Caco-2 (cell line): ENCODE measurements around the gene ZNF319. TPM values are rescaled to one million over a fixed set of nuclear protein-coding genes. Genes with fewer than 3 reads are reported as not detected.

Source experiments
- BruUV-seq: library from RNA; stranded (reverse); fragments of 400-500 nt; replicated peaks from 2 replicates; lab custom pipeline; 2021; lab: Mats Ljungman, UMichigan
- CTCF ChIA-PET: fragments of 300-600 bp; sonication (Branson Sonifier 250); formaldehyde crosslinking; loops from one replicate; lab custom pipeline; 2022; ENCODE audit warnings: antibody characterized with exemption; lab: Charles Lee
- POLR2A ChIA-PET: fragments of 300-600 bp; sonication (Branson Sonifier 250); formaldehyde crosslinking; loops from one replicate; lab custom pipeline; 2022; ENCODE audit warnings: antibody characterized with exemption; lab: Charles Lee
- DNase-seq, 2 experiments: peaks; one replicate each; pipeline versions ENCODE4 v3.0.0 to v3.0.0-alpha.2; 2020 to 2022
- H3K27me3 ChIP-seq: replicated peaks from 2 replicates; pipeline ENCODE4 v1.6.0; 2011; ENCODE audit warnings: low read length; ENCODE audit not compliant: control insufficient read depth, insufficient read depth
- H3K36me3 ChIP-seq: 2 replicates; pipeline ENCODE4 v1.5.1; 2011; ENCODE audit warnings: low read length; ENCODE audit not compliant: control insufficient read depth, insufficient read depth
- H3K4me1 ChIP-seq: fragments of 250-450 bp; sonication (Bioruptor Pico); 2 replicates; pipeline ENCODE4 v1.5.1; 2020; ENCODE audit warnings: mild to moderate bottlenecking
- H3K4me3 ChIP-seq: 2 replicates; pipeline ENCODE4 v1.5.1; 2011; ENCODE audit warnings: low read depth, mild to moderate bottlenecking, control low read depth, low read length
- H3K9me3 ChIP-seq: fragments of 250-450 bp; sonication (Bioruptor Pico); 2 replicates; pipeline ENCODE4 v1.5.1; 2020; ENCODE audit warnings: mild to moderate bottlenecking, moderate library complexity
- H3K27ac Mint-ChIP-seq: one replicate; pipeline ENCODE4 v1.8.0; 2022; ENCODE audit warnings: mixed read lengths; ENCODE audit not compliant: unreplicated experiment
- H3K27me3 Mint-ChIP-seq: one replicate; pipeline ENCODE4 v1.8.0; 2022; ENCODE audit warnings: mixed read lengths; ENCODE audit not compliant: insufficient read depth, unreplicated experiment
- H3K36me3 Mint-ChIP-seq: one replicate; pipeline ENCODE4 v1.8.0; 2022; ENCODE audit warnings: mild to moderate bottlenecking, mixed read lengths; ENCODE audit not compliant: insufficient read depth, unreplicated experiment
- H3K4me1 Mint-ChIP-seq: one replicate; pipeline ENCODE4 v1.8.0; 2022; ENCODE audit warnings: low read depth, mixed read lengths; ENCODE audit not compliant: unreplicated experiment
- H3K4me3 Mint-ChIP-seq: one replicate; pipeline ENCODE4 v1.8.0; 2022; ENCODE audit warnings: mild to moderate bottlenecking, moderate library complexity, mixed read lengths; ENCODE audit not compliant: unreplicated experiment
- H3K9me3 Mint-ChIP-seq: one replicate; pipeline ENCODE4 v1.8.0; 2022; ENCODE audit warnings: mixed read lengths; ENCODE audit not compliant: unreplicated experiment
- CTCF ChIP-seq, 2 experiments: fragments of 200-600 bp in 1 of 2; IDR thresholded peaks; 1 replicate in 1 of 2; 2 replicates in 1 of 2; pipeline versions ENCODE4 v1.5.1 to v1.8.0; 2011 to 2022; ENCODE audit warnings: antibody characterized with exemption in 1 of 2, control low read depth in 1 of 2, inconsistent platforms in 1 of 2, low read depth in 1 of 2, low read length in 1 of 2, mild to moderate bottlenecking in 1 of 2, moderate library complexity in 1 of 2; ENCODE audit not compliant: insufficient read depth in 1 of 2, severe bottlenecking in 1 of 2, unreplicated experiment in 1 of 2
- intact Hi-C: fragments of 100-400 bp; cut with micrococcal nuclease; formaldehyde crosslinking; loops from one replicate; pipeline ENCODE4 v1.10.0; 2022; ENCODE audit not compliant: unreplicated experiment
- total RNA-seq: library from RNA; stranded (reverse); gene quantifications from 2 replicates; pipeline ENCODE4 v1.2.3, GENCODE V29; 2022

Gene ZNF319
- total RNA-seq, 1 experiment from 2014 or later = 16.3 TPM

DNA sequence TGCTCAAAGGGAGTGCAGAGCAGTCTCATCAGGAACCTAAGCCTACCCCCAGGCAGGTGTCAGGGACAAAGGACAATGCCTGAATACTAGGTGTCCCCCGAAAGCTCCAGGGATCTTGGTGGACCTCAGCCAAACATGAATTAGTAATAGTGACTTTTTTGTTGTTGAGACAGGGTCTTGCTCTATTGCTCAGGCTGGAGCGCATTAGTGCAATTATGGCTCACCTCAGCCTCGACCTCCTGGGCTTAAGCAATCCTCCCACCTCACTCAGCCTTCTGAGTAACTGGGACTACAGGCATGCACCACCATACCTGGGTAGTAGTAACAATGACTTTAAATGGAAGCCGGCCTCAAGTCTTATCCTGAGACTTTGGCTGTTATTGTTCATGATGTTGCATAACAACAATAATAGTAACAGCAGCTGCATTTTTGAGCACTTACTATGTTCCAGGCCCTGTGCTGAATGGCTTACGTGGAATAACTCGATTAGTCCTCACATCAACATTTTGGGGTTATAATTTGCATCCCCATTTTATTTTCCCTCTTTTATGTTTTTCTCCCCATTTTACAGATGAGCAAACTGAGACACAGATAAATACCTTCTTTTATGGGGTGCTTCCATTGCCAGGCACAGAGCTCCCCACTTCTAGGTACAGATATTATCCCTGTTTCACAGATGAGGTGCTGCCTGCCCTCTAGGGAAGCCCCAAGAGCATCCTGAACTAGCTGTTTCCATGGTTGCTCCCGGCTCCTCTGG lies 49.1 kb downstream of the ZNF319 start:
- no peak for TF ChIP-seq CTCF (IDR thresholded peaks at IDR 0.05; ENCODE audit: insufficient read depth in 1 of 2, low read depth in 1 of 2, low read length in 1 of 2, severe bottlenecking in 1 of 2, unreplicated experiment in 1 of 2)
- no peak for DNase-seq
- Mint-ChIP-seq H3K4me3 (no peak overlapping the region), H3K9me3 (no peaks in the 10 kb centered on the region), H3K4me1 (no peaks in the 10 kb centered on the region), H3K27me3 (no peaks in the 10 kb centered on the region), H3K36me3 (peaks cover 10% of the 10 kb centered on the region), H3K27ac (no peak overlapping the region)
- Histone ChIP-seq H3K4me1 (no peaks in the 10 kb centered on the region), H3K36me3 (no peaks in the 10 kb centered on the region), H3K27me3 (0 out of 2 replicates have a peak, but pooled peaks cover 1% of the 10 kb centered on the region), H3K9me3 (no peaks in the 10 kb centered on the region), H3K4me3 (no peak overlapping the region)
- no TSS peak for BruUV-seq
- CTCF ChIA-PET = interaction anchor here (0.5 kb wide), 1 partner anchor 19 kb away, joined by 7 read pairs; no protein-coding TSS in a partner anchor
- POLR2A ChIA-PET = no interaction called here
- intact Hi-C loops = no loop called here

DNA sequence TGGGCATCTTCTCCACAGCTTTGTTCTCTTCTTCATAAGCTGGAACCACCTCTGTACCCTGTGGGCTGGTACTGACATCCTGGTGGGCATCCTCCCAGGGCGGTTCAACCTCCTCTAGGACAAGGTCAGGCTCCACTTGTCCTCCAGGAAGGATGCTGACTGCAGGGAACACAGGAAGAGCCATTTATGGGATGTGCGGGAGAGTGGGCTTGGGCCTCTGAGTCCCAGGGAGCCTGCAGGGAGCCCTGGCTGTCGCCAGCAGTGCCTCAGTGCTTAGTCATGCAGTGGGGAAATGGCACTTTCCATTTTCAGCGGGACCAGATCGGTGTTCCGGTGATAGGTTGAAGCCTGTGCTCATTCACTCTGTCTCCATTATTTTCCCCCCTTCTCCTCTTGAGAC lies 50.1 kb downstream of the ZNF319 start:
- no peak overlapping the region for H3K27ac Mint-ChIP-seq
- no peaks in the 10 kb centered on the region for H3K9me3 Mint-ChIP-seq
- no peaks in the 10 kb centered on the region for H3K27me3 Mint-ChIP-seq

More for the DNA sequence above, 50.1 kb downstream of the ZNF319 start:
- Mint-ChIP-seq H3K36me3 (peaks cover 10% of the 10 kb centered on the region), H3K4me1 (no peaks in the 10 kb centered on the region), H3K4me3 (no peak overlapping the region)
- ChIA-PET CTCF (no interaction called here), POLR2A (no interaction called here)
- no peaks in the 10 kb centered on the region for H3K36me3 ChIP-seq
- no peak overlapping the region for H3K4me3 ChIP-seq
- 0 out of 2 replicates have a peak, but pooled peaks cover 1% of the 10 kb centered on the region for H3K27me3 ChIP-seq
- no peaks in the 10 kb centered on the region for H3K9me3 ChIP-seq
- BruUV-seq = no TSS peak
- DNase-seq = no peak
- no peak for TF ChIP-seq CTCF (IDR thresholded peaks at IDR 0.05; ENCODE audit: insufficient read depth in 1 of 2, low read depth in 1 of 2, low read length in 1 of 2, severe bottlenecking in 1 of 2, unreplicated experiment in 1 of 2)
- no peaks in the 10 kb centered on the region for H3K4me1 ChIP-seq
- intact Hi-C loops = no loop called here
